ENCODE data around the gene TROAP.

The TROAP gene, protein sequence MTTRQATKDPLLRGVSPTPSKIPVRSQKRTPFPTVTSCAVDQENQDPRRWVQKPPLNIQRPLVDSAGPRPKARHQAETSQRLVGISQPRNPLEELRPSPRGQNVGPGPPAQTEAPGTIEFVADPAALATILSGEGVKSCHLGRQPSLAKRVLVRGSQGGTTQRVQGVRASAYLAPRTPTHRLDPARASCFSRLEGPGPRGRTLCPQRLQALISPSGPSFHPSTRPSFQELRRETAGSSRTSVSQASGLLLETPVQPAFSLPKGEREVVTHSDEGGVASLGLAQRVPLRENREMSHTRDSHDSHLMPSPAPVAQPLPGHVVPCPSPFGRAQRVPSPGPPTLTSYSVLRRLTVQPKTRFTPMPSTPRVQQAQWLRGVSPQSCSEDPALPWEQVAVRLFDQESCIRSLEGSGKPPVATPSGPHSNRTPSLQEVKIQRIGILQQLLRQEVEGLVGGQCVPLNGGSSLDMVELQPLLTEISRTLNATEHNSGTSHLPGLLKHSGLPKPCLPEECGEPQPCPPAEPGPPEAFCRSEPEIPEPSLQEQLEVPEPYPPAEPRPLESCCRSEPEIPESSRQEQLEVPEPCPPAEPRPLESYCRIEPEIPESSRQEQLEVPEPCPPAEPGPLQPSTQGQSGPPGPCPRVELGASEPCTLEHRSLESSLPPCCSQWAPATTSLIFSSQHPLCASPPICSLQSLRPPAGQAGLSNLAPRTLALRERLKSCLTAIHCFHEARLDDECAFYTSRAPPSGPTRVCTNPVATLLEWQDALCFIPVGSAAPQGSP

DNA sequence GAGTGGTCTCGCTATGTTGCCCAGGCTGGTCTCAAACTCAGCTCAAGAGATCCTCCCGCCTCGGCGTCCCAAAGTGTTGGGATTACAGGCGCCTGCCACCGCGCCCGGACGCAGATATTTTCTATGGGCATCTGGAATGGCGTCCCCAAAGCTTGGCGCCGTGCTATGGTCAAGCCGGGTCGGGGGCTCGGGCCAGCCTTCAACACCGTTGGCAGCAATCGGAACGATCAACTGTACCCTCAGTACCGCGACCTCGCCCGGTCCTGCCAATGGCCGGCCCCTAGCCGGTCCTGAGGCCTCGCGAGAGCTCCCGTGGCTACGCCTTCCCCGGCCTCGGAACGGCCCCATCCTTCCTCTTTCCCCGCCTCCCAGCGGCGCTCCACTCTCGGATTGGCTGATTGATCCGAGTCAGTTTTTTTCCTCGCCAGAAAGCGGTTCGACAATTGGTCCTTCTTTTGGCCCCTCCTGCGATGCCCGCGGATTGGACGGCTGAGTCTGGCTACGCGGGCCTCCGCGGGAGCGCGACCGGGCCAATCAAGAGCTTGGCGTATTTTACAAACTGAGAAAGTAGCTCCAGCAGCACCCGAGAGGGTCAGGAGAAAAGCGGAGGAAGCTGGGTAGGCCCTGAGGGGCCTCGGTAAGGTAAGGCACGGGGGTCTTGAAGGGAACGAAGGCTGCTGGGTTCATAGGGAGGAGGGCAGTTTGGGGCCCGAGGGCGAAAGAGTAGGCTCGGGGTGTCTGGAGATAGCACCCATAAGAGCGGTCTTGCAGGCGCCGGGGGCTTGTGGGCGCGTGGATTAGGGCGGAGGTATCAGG, at the start of gene TROAP:
Gene TROAP (plus strand): TSS at position 548 of the 816 bp plus-strand sequence. CDS start 354 bp downstream, outside the sequence.
- TF ChIP-seq ZFX (IDR thresholded peaks at IDR 0.05) = peak; percentile 46; the same call in 1 of the 2 replicates
- TF ChIP-seq, protein P1, sequence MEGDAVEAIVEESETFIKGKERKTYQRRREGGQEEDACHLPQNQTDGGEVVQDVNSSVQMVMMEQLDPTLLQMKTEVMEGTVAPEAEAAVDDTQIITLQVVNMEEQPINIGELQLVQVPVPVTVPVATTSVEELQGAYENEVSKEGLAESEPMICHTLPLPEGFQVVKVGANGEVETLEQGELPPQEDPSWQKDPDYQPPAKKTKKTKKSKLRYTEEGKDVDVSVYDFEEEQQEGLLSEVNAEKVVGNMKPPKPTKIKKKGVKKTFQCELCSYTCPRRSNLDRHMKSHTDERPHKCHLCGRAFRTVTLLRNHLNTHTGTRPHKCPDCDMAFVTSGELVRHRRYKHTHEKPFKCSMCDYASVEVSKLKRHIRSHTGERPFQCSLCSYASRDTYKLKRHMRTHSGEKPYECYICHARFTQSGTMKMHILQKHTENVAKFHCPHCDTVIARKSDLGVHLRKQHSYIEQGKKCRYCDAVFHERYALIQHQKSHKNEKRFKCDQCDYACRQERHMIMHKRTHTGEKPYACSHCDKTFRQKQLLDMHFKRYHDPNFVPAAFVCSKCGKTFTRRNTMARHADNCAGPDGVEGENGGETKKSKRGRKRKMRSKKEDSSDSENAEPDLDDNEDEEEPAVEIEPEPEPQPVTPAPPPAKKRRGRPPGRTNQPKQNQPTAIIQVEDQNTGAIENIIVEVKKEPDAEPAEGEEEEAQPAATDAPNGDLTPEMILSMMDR (conservative IDR thresholded peaks at IDR 0.05) = no peak
- H3K27ac ChIP-seq = peak within 1 kb of the TSS; percentile 78

- no peak overlapping the region for H3K27ac ChIP-seq
- no peak for TF ChIP-seq ZFX (IDR thresholded peaks at IDR 0.05)
- TF ChIP-seq, protein P1 (conservative IDR thresholded peaks at IDR 0.05) = no peak
Measured at GRCh38 chr12:49273726-49274395, 49.2 kb upstream of the TROAP start.

DNA sequence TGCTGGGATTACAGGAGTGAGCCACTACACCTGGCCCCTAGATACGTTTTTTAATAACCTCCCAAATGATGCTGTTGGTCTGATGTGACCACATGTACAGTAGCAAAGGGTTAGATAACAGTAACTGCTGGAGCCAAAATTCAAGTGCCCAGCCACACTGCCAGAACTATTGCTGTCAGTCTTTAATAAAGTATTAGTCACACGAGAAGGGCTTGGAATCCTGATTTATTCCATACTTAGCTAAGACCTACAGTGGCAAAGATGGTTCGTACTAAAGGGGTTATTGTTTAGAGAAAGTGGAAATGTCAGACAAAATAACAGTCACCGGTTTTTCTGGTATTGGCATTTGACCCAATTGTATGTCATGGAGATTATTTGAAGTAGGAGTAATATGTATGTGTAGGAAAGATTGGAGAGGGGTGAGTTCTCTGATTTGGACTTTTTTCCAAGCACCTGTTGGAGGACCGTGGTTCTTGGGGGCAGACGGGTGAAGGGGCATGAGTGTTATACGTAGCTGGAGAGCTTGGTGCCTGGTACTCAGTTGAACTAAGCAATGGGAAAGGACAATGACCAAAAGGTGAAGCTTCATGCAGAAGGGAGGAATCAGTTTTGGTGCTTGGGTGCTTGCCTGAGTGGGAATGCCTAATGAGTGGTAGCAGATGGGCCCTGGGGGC, 48.5 kb upstream of the TROAP start:
- H3K27ac ChIP-seq = no peak overlapping the region
- TF ChIP-seq ZFX (IDR thresholded peaks at IDR 0.05) = no peak
- TF ChIP-seq, protein P1 (conservative IDR thresholded peaks at IDR 0.05) = no peak

- H3K27ac ChIP-seq = no peak overlapping the region
Measured at GRCh38 chr12:49276304-49277290, 46.5 kb upstream of the TROAP start.

GRCh38 chr12:49277466-49277865, 45.6 kb upstream of the TROAP start:
- TF ChIP-seq, protein P1 (conservative IDR thresholded peaks at IDR 0.05) = no peak
- TF ChIP-seq ZFX (IDR thresholded peaks at IDR 0.05) = no peak
- no peak overlapping the region for H3K27ac ChIP-seq

More at GRCh38 chr12:49276304-49277290, 46.5 kb upstream of the TROAP start:
- no peak for TF ChIP-seq ZFX (IDR thresholded peaks at IDR 0.05)
- TF ChIP-seq, protein P1 (conservative IDR thresholded peaks at IDR 0.05) = no peak

All from C4-2B (cell line).